ENCODE measurements around the gene HELB.
"Not testable (repeated sequence)": the region's sequence is repeated elsewhere in the genome, so short reads cannot be mapped to it uniquely, and the experiment has no call there.

GRCh38 chr12:66303316-66303804 lies 1.1 kb downstream of the HELB start:
- TF ChIP-seq CTCF, POLR2A (IDR thresholded peaks at IDR 0.05): not testable (repeated sequence)
